ENCODE data around the gene RMND1.
A peak's percentile ranks its signal among the peaks of the same experiment; 100 is the strongest.
"Not testable (repeated sequence)": the region's sequence is repeated elsewhere in the genome, so short reads cannot be mapped to it uniquely, and the experiment has no call there.

The RMND1 gene

DNA sequence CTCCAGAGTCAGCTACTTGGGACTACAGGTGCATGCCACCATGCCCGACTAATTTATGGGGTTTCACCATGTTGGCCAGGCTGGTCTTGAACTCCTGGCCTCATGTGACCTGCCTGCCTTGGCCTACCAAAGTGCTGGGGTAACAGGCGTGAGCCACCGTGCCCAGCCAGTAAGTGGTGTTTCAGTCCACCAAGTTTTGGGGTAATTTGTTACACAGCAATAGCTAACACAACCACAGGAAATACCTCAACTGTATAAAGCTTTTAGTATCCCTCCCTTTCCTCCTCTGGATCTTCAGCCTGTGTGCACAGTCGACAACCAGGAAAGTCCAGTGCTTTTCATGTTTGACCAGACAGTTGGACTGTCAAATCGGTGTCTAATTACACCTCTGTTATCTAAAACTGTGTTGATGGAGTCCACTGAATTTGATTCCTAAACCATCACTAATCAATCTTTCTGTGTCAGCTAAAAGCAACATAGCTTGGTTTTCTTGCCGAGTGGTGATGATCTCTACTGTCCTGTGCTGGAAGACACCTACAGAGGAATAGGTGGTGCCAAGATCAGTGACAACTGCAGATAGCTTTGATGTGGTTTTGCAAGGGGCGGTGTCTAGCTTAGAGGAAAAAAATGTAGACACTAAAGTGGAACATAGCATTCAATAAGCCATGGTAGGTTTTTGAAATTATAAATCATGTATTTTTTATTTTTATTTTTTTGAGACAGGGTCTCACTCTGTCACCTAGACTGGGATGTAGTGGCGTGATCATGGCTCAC lies 38.4 kb downstream of the RMND1 start:
- no peak for DNase-seq

DNA sequence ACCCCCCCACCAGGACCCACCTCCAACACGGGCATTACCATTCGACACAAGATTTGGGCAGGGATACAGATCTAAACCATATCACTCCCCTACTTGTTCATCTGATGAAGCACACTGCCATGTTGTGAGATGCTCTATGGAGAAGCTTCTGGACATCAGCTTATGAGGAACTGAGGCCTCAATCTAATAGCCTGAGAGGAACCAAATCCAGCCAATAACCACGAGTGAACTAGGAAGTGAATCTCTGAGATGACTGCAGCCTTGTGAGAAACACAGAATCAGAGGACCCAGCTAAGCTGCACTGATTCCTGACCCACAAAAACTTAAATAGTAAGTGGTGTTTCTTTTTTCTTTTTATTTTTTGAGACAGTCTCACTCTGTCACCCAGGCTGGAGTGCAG lies 39.0 kb downstream of the RMND1 start:
- no peak for DNase-seq

DNA sequence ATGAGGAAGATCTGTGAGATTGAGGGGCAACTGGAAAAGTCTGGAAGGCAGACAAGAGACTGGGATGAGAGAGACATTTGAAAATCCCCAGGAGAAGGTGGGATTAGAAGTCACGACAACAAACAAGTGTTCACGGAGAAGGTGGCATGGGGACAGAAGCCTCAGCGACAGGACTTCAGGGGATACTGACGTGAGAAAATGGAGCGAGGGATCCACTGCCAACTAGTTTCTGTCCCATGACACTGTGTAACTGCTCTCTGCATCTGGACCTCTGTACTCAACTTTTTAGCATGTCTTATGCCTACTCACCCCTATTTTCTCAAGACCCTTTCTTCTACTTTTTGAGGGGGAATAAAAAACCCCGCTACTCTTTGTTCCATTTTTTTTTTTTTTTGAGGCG lies 42.2 kb downstream of the RMND1 start:
- DNase-seq, result no peak

DNA sequence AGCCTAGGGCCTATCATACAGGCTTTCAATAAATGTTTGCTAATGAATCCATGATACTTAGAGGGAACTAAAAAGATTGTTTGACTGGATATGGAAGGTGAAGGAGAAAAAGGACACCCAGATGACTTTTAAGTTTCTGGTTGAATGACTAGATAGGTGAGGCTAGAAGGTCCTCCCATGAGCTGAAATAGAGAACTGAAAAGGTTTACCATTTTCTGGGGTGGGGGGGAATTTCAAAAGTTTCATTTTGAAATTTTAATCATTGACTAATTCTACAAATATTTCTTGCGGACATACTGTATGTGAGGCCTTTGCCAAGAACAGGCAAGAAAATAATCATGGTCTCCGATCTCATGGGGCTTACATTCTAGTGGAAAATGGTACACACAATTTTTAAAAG lies 42.7 kb downstream of the RMND1 start:
- DNase-seq, result no peak

DNA sequence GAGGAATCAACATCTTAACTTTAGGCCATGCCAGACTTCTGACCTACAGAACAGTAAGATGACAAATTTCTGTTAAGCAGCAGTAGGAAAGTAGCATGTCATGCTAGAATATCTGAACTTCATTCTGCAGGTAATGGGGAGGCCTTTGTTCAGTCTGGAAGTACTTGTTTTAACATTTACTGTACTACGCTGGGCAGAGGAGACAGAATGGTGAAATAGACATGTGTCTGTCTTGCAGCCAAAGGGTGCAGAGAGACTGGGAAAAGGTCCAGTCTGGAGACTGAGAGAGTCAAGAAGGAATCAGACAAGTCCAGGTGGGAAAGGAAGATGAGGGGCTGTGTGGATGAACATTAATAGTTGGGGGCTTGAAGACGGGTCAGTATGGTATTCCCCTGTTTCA lies 43.1 kb downstream of the RMND1 start:
- DNase-seq, result no peak

DNA sequence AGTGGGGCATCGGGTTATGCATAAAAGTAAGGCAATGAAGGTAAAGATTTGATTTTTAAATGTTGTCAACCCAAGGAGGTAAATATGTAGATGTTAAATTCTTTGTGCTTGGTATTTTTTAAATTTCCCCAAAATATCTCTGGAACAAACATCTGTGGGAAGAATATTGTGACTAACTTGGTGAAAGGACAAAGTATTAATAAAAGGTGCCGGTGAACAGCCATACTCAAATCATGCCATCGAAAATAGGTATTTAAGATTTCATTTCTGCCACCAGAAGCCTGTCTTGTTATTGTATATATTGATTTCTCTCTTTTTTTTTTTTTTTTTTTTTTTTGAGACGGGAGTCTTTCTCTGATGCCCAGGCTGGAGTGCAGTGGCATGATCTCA lies 48.0 kb downstream of the RMND1 start:
- no peak for DNase-seq

DNA sequence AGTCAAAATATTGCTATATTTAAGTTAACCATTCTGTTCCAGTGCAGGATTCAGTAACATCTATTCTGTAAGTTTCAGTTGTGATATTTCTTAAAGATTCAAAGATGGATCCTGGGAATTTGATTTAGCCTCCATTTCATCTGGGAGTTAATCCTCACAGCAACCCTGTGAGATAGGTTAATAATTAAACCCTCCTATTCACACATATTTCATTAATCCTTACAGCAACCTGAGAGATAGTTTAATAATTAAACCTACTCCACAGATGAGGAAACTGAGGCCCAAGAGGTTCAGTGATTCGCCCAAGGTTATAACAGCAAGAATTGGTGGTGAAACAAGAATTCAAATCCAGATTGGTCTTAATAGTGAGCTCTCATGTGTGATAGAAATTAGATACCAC lies 49.7 kb downstream of the RMND1 start:
- DNase-seq, result no peak

DNA sequence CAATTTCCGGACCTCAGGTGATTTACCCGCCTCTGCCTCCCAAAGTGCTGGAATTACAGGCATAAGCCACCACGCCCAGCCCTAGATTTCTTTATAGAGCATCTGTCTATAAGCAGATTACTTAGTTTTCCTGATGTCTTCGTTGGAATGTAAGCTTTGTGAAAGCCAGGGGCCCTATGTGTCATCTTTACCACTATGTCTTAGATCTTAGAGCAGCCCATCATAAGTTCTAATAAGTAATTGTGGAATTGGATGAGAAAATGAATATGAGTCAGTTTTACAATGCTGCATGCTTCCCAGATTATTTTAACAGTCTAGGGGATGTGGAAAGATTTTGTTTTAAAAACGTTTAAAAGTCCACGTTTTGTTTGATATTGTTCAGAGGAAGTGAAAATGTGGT lies 51.5 kb downstream of the RMND1 start:
- DNase-seq, result peak; percentile 73

DNA sequence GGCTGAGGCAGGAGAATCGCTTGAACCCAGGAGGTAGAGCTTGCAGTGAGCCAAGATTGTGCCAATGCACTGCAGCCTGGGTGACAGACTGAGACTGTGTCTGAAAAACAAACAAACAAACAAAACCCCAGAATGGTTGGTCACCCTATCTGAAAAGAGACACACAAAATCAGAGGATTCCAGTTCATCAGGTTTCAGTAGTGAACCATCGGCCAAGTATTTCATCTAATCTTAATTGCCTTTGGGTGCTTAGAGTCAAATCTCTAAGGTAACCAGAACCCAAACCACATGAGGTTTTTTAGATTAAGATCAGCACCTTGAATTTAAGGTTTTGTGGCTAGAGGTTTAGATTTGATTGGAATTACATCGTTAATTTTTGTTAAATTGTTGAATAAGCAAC lies 52.2 kb downstream of the RMND1 start:
- no peak for DNase-seq

DNA sequence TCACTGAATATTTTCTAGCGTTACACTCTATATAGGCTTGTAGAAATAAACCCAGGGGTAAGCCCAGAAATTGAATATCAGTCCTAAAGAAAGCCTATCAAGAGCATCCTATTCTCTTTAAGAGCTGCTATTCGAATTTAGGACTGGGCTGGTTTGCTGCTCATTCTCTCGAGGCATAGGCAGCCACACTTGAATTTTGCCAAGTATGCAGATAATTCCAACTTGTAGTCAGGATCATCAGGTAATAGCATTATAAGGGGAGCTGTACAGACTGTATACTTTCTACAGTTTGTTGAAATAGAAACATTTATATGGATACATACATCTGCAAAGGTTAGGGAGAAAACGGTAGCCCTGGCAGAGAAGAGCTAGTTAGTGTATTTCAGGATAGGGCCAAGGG lies 58.5 kb downstream of the RMND1 start:
- DNase-seq, result no peak

DNA sequence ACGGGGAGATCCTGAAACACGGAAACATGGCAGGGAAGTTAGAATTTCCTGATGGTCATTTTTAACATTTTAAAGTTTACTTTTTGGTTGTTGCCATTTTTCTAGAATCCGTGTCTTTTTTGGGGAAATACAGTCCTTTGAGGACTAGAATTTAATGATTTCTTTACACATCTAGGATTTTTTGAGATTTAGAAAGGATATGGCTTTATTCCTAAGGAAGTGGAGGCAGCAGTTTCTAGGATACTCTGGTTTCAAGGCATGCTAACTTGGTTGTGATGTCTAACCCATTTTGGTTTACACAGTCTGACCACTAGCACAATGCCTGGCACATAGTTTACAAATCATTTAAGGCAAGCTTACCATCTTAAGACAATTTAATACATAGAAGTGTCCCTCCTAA lies 59.5 kb downstream of the RMND1 start:
- no peak for DNase-seq

DNA sequence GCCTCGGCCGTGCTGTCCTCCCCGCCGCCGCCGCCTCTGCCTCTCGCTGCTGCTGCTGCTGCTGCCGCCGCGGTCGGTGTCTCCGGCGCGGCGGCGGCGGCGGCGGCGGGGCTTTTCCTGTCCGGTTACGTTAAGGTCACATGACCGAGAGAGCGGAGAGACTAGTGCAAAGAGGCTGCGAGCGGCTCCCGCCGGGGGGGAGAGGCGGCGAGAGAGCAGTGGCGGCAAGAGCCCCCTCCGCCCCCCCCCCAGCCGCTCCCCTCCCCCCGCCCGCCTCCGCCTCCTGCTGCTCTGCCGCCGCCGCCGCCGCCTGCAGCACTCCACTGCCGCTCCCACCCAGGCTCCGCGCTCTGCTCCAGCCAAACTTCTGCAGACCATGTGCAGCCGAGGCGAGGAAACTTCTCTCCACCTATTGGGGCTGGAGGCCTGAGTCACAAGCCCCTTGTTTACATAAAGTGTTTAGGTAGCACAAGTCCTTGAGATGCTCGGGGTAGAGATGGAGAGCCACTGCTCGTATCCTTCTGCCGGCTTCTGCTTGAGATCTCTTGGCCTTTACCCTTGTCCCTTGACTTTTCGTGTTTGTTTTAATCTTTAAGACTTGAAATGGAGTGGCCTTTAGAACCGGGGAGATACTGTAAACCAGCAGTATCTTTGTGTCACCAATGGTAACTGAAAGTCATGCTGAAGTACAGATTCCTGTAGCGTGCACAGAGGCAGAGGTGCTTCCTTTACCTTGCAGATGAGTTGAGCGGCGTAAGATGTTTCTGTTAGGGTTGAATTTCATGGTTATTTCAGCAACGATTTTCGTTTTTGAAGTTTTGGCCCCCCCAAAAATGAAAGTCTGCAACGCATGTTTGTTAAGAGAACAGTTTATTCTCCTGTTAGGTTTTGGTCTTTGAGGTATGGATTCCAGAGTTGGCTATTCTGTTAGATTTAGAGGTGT lies 60.2 kb downstream of the RMND1 start, which contains the start of gene ZBTB2:
Gene ZBTB2 (minus strand): TSS at position 89 of the 943 bp plus-strand sequence. CDS start 17,922 bp downstream, outside the sequence.
- peak; percentile 73 for DNase-seq

DNA sequence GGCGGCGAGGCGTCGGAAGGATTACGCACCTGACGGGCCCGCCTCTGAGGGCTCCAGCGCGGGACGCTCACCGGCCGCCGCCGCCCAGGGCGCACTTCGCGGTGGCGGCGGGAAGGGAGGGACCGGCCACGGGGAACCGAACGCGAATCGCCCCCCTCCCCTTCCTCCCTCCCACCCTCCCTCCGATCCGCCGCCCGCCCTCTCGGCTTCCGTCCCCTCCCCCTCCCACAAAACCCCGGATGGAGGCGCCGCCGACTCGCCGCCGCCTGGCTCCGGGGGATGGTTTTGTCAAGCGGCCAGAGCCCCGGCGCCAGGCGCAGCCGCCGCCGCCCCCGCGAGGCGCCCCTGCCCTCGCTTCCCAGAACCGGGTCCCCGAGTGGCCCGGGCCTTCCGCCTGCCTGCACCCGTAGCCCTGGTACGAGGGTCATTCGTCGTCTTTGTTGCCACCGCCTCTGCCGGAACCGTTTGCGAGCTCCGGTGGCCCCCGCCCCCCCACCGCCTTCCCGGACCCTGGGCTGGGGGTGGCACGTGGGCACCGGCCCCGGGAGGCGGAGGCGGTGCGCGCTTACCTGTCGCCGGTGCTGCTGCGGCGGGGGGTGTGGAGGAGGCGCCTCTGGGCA lies 61.0 kb downstream of the RMND1 start:
- DNase-seq, result peak; percentile 76

DNA sequence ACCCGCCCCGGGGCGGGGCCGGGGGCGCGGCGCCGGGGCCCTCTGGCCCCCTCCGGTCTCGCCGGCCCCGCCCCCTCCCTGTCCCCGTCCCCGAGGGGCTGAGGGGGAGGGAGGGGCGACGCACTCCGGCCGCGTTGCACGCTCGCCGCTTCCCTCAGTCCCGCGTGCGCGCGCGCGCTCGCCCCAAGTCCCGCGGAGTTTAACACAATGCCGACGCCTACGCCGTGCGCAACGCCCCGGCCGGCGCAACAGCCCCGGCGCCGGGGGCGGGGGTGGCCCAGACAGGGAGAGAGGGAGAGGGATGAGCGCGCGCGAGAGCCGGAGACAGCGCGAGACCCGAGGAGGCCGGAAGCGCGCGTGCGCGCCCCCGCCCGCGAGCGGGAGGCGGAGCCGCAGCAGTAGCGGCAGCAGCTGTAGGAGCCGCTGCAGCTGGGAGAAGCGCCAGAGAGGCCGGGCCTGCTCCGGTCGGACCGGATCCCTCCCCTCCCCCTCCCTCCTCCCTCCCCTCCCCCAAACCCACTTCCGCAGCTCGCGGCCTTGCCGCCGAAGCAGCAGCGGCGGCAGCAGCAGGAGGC lies 61.6 kb downstream of the RMND1 start:
- peak; percentile 99 for DNase-seq

DNA sequence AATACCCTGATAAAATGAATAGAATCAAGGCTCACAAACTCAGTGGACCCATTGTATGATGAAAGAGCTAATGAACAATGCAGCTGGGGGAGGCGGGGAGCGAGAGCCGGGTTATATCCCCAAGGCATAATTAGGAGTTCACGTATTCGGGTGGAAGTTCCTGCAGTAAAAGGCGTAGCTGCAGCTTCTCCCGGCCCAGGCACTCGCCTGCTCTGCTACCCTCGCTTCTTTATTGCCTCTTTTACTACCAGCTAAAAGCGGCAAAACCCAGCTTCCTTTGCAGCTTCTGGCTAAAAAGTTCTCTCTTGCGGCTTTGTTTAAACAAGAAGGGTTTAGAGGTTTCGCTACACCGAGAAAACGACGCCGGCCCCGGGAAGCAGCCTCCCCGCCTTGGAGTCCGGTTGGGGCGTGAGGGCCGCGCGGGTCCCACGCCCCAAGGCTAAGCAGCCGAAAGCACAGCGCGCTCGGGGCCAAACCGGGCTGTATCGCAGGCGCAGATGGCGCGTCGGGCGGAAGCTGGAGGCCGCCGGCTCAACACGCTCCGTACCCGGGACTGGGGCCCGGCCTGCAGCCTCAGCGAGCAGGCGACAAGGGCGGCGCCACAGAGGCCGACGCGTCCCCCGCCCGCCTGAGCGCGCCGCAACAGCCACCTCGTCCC lies 62.2 kb downstream of the RMND1 start:
- peak; percentile 80 for DNase-seq

DNA sequence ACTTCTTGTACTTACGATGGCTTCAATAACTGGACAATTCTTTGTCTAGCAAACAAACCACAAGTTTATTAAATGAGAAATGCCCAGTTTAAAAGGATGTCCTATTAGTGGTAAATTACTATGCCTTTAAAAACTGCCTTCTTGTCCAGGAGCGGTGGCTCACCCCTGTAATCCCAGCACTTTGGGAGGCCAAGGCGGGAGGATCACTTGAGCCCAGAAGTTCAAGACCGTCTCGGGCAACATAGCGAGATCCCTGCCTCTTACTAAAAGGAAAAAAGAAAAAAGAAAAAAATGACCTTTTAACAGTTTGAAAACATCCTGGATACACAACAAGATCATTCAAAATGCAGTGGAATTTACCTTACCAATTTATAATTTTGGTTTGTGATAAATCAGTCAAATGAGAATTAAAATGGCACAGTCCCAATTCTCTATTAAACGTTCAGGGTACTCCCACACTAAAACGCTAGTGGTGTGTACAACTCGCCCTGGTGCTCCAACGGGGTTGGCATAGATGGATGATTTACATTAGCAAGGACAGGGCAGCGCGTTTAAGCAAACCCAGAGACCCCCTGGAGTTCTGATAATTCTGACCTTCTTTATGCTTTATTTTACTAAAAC lies 62.8 kb downstream of the RMND1 start:
- DNase-seq, result no peak

DNA sequence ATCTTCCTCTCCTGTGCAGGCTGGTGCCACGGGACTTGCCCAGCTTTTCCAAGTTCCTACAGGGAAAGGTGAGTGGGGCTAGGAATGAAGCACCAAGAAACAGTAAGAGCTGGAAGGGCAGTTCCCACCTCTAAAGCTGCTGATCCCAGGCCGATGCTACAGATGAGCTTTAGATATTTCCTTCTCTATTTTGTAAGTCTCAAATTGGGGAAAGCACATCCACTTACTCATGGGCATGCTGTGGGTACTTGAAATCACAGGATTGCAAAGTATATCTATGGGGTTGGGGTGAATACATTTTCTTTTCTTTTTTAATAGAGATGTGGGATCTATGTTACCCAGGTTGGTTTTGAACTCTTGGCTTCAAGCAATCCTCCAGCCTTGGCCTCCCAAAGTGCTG lies 63.7 kb downstream of the RMND1 start:
- no peak for DNase-seq

DNA sequence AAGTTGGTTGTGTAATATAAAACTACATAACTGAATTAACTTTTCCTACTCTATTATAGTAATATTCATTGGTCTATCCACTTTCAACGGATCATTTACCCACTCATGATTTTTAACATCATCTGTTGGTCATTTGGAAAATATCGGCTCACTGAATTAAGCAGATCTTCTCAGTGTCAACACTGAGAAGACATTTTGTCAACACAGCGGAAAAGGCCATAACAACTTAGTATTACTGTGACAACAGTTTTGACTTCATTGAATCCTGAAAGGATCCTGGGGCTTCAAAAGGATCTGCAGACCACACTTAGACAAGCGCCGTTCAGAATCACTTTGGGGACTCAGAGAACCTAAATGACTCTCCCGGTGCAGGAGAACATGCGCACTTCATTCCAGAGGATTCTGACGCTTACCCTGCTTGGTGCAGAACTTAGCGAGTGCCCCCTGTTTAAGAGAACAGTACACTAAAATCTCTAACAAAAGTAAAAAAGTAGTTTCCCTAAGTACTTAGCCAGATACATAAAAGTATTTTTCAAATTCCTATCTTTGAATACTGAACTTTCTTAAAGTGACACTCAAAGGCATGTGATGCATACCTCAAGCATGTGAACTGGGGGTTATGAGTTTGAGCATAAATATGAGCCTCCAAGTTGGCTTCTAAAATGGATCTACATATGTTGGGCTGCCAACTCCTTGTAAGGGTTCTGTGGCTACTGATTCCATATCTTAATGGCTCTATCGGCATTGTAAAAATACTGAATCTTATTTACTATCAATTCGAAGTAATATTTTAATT lies 64.6 kb downstream of the RMND1 start:
- DNase-seq, result peak; percentile 89

DNA sequence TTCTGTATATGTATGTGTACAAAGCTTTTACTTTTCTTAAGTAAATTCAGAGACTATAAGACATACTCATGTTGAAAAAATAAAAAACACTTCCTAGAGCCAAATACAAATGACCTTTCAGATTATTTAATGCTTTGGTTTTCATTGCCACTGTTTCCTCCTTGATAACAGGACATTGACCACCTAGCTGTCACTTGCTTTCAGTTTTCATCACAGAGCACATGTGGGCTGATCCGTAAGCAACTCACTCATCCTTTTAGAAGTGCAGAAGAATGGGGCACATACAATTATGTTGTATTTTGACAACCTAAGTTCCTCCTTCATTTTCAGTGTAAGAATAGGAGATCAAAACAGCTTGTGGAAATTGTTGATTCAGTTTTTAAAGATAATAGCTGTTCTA lies 66.7 kb downstream of the RMND1 start:
- DNase-seq, result no peak

DNA sequence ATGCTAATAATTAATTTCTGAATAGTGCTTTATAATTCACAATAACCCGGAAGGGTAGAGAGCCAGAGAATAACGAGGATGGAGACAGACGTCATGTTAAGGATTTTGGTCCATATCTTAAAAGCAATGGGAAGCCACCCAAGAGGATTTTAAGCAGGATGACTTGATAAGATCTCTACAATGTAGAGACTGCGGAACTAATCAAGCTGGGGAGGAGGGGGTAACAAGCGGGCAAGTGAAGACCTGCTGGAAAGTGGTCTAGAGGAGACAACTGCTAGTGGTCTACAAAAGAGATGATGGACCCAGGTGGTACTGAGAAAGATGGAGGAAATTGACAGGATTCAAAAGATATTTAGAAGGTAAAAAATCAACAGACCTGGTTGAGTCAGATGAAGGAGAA lies 67.8 kb downstream of the RMND1 start:
- DNase-seq, result no peak

DNA sequence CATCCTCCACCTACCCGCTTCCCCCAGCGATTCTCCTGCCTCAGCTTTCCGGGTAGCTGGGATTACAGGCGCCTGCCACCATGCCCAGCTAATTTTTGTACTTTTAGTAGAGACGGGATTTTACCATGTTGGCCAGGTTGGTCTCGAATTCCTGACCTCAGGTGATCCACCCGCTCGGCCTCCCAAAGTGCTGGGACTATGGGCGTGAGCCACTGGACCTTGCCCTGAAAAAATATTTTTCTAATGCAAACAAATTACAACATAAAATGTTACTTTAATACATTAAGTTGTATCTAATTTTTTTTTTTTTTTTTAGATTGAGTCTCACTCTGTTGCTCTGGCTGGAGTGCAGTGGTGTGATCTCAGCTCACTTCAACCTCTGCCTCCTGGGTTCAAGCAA lies 69.3 kb downstream of the RMND1 start:
- not testable (repeated sequence) for DNase-seq

Data from fibroblast of skin of back (primary cell).